GM18499 (cell line): ENCODE results near the gene CELSR1.
"Not testable (repeated sequence)": the region's sequence is repeated elsewhere in the genome, so short reads cannot be mapped to it uniquely, and the experiment has no call there.

Experiments
- ATAC-seq: cut with Tn5 transposase; IDR thresholded peaks from one replicate; pipeline ENCODE4 v1.9.1; 2021; ENCODE audit warnings: moderate number of reproducible peaks; ENCODE audit not compliant: insufficient read depth, unreplicated experiment

The CELSR1 gene

GRCh38 chr22:46516112-46516487 lies 21.3 kb downstream of the CELSR1 start:
- ATAC-seq = not testable (repeated sequence)

- no peak for ATAC-seq
Observed at GRCh38 chr22:46515208-46516111, 22.0 kb downstream of the CELSR1 start.

GRCh38 chr22:46514592-46515207 lies 22.7 kb downstream of the CELSR1 start:
- ATAC-seq = no peak

- ATAC-seq = no peak
Observed at GRCh38 chr22:46513908-46514550, 23.4 kb downstream of the CELSR1 start.

GRCh38 chr22:46512683-46513082 lies 24.7 kb downstream of the CELSR1 start:
- no peak for ATAC-seq

- ATAC-seq = no peak
Observed at GRCh38 chr22:46512039-46512370, 25.4 kb downstream of the CELSR1 start.

GRCh38 chr22:46511151-46512038 lies 26.0 kb downstream of the CELSR1 start:
- no peak for ATAC-seq

- ATAC-seq = no peak
Observed at GRCh38 chr22:46509416-46510089, 27.9 kb downstream of the CELSR1 start.

- no peak for ATAC-seq
Observed at GRCh38 chr22:46508491-46508999, 28.9 kb downstream of the CELSR1 start.

- ATAC-seq = no peak
Observed at GRCh38 chr22:46507451-46508425, 29.7 kb downstream of the CELSR1 start.

- ATAC-seq = no peak
Observed at GRCh38 chr22:46504584-46504983, 32.8 kb downstream of the CELSR1 start.

- no peak for ATAC-seq
Observed at GRCh38 chr22:46502440-46503175, 34.8 kb downstream of the CELSR1 start.

- no peak for ATAC-seq
Observed at GRCh38 chr22:46501701-46502100, 35.7 kb downstream of the CELSR1 start.

GRCh38 chr22:46501265-46501664 lies 36.2 kb downstream of the CELSR1 start:
- ATAC-seq = not testable (repeated sequence)

- no peak for ATAC-seq
Observed at GRCh38 chr22:46500201-46500600, 37.2 kb downstream of the CELSR1 start.

GRCh38 chr22:46499805-46500189 lies 37.6 kb downstream of the CELSR1 start:
- no peak for ATAC-seq

GRCh38 chr22:46491946-46492345 lies 45.5 kb downstream of the CELSR1 start:
- no peak for ATAC-seq

- no peak for ATAC-seq
Observed at GRCh38 chr22:46490538-46490937, 46.9 kb downstream of the CELSR1 start.
